ENCODE results near the gene ZNF579.

DNA sequence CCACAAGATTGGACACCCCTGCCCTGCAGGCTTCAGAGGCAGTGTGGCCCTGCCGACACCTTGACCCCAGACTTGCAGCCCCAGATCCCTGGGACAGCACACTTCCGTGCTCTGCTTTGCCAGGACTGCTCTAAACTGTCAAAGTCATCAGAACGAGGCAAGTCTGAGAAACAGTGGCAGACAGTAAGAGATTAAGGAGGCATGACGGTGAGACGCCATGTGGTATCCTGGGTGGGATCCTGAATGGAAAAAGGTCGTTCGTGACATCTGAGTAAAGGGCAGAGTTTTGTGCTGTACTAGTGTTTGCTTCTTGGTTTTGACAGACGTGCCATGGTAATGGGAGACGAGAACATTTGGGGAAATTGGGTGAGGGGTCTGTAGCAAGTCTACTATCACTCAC is 13.8 kb downstream of the ZNF579 start:
- TF ChIP-seq, protein P1, sequence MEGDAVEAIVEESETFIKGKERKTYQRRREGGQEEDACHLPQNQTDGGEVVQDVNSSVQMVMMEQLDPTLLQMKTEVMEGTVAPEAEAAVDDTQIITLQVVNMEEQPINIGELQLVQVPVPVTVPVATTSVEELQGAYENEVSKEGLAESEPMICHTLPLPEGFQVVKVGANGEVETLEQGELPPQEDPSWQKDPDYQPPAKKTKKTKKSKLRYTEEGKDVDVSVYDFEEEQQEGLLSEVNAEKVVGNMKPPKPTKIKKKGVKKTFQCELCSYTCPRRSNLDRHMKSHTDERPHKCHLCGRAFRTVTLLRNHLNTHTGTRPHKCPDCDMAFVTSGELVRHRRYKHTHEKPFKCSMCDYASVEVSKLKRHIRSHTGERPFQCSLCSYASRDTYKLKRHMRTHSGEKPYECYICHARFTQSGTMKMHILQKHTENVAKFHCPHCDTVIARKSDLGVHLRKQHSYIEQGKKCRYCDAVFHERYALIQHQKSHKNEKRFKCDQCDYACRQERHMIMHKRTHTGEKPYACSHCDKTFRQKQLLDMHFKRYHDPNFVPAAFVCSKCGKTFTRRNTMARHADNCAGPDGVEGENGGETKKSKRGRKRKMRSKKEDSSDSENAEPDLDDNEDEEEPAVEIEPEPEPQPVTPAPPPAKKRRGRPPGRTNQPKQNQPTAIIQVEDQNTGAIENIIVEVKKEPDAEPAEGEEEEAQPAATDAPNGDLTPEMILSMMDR (IDR thresholded peaks at IDR 0.05), result no peak
- TF ChIP-seq POLR2A (IDR thresholded peaks at IDR 0.05) (no peak), EP300 (IDR thresholded peaks at IDR 0.05) (no peak)

Data from stomach (tissue), 4 donors.